Ascending aorta (tissue), 2 donors: ENCODE measurements around the gene KCTD19. TPM values are rescaled to one million over a fixed set of nuclear protein-coding genes. Genes with fewer than 3 reads are reported as not detected.

Experiments used
- DNase-seq, 2 donors: peaks; one replicate each; pipeline ENCODE4 v3.0.0-alpha.2; 2019; ENCODE audit warnings: low spot score in 2 of 2
- H3K27ac ChIP-seq, 2 donors: fragments of 200-600 bp; sonication (generic); one replicate each; pipeline ENCODE4 v1.5.1; 2016 to 2017; ENCODE audit warnings: mild to moderate bottlenecking in 1 of 2
- H3K27me3 ChIP-seq: fragments of 200-600 bp; sonication (generic); one replicate; pipeline ENCODE4 v1.5.1; 2017
- H3K36me3 ChIP-seq, 2 donors: fragments of 200-600 bp; sonication (generic); one replicate each; pipeline ENCODE4 v1.5.1; 2016
- H3K4me1 ChIP-seq, 2 donors: fragments of 200-600 bp; sonication (generic); one replicate each; pipeline ENCODE4 v1.5.1; 2016 to 2017; ENCODE audit warnings: mild to moderate bottlenecking in 1 of 2
- H3K4me3 ChIP-seq, 2 donors: fragments of 200-600 bp; sonication (generic); one replicate each; pipeline ENCODE4 v1.5.1; 2016 to 2017; ENCODE audit warnings: mild to moderate bottlenecking in 1 of 2
- H3K9me3 ChIP-seq, 2 donors: fragments of 200-600 bp; sonication (generic); one replicate each; pipeline ENCODE4 v1.5.1; 2016
- CTCF ChIP-seq, 3 experiments: fragments of 200-600 bp in 2 of 3; fragments of 450-650 bp in 1 of 3; sonication (generic) in 2 of 3; IDR thresholded peaks; one replicate each; pipeline ENCODE4 v1.5.1; 2016 to 2019; ENCODE audit warnings: antibody characterized with exemption in 3 of 3, mild to moderate bottlenecking in 1 of 3, moderate library complexity in 1 of 3
- intact Hi-C: fragments of 100-400 bp; cut with DNase I; formaldehyde crosslinking; loops from one replicate; pipeline ENCODE4 v1.15.1; 2023
- total RNA-seq: library from RNA; depleted of rRNA; stranded (reverse); fragments of >200 nt; gene quantifications from one replicate; pipeline ENCODE4 v1.1.0, GENCODE V29; 2016

Gene KCTD19
- total RNA-seq, 1 donor from 2014 or later, result not detected

GRCh38 chr16:67294938-67295361, 31.6 kb downstream of the KCTD19 start:
- Histone ChIP-seq H3K36me3 (no peaks in the 10 kb centered on the region), H3K4me3 (no peak overlapping the region), H3K4me1 (no peaks in the 10 kb centered on the region), H3K9me3 (no peaks in the 10 kb centered on the region), H3K27ac (no peak overlapping the region), H3K27me3 (no peaks in the 10 kb centered on the region)
- intact Hi-C loops, result no loop called here
- TF ChIP-seq CTCF (IDR thresholded peaks at IDR 0.05), result no peak
- no peak for DNase-seq

GRCh38 chr16:67294171-67294757, 32.3 kb downstream of the KCTD19 start:
- Histone ChIP-seq H3K4me1 (no peaks in the 10 kb centered on the region), H3K9me3 (no peaks in the 10 kb centered on the region), H3K27me3 (no peaks in the 10 kb centered on the region), H3K27ac (no peak overlapping the region), H3K36me3 (no peaks in the 10 kb centered on the region), H3K4me3 (no peak overlapping the region)
- no peak for TF ChIP-seq CTCF (IDR thresholded peaks at IDR 0.05)
- no peak for DNase-seq
- intact Hi-C loops, result no loop called here

- H3K9me3 ChIP-seq, result no peaks in the 10 kb centered on the region
- no peak for DNase-seq
These were observed 35.1 kb downstream of the KCTD19 start for GRCh38 chr16:67291461-67291860.

GRCh38 chr16:67287960-67288359, 38.6 kb downstream of the KCTD19 start:
- H3K36me3 ChIP-seq, result no peaks in the 10 kb centered on the region
- TF ChIP-seq CTCF (IDR thresholded peaks at IDR 0.05), result no peak
- intact Hi-C loops, result loop anchor here (10.0 kb wide), 1 partner anchor 107 kb away; the partner anchor contains the start of gene TPPP3

More at GRCh38 chr16:67291461-67291860, 35.1 kb downstream of the KCTD19 start:
- H3K4me1 ChIP-seq, result no peaks in the 10 kb centered on the region
- no peaks in the 10 kb centered on the region for H3K36me3 ChIP-seq
- intact Hi-C loops, result no loop called here
- H3K27ac ChIP-seq, result no peak overlapping the region
- no peak for TF ChIP-seq CTCF (IDR thresholded peaks at IDR 0.05)
- no peak overlapping the region for H3K4me3 ChIP-seq
- H3K27me3 ChIP-seq, result no peaks in the 10 kb centered on the region

GRCh38 chr16:67286441-67287235, 39.9 kb downstream of the KCTD19 start:
- H3K4me1 ChIP-seq, result no peaks in the 10 kb centered on the region
- no peak for DNase-seq
- H3K9me3 ChIP-seq, result no peaks in the 10 kb centered on the region
- H3K36me3 ChIP-seq, result no peaks in the 10 kb centered on the region
- no peak overlapping the region for H3K27ac ChIP-seq
- TF ChIP-seq CTCF (IDR thresholded peaks at IDR 0.05), result no peak
- intact Hi-C loops, result loop anchor here (10.0 kb wide), 1 partner anchor 108 kb away; the partner anchor contains the start of gene TPPP3
- H3K27me3 ChIP-seq, result no peaks in the 10 kb centered on the region
- H3K4me3 ChIP-seq, result no peak overlapping the region

More at GRCh38 chr16:67287960-67288359, 38.6 kb downstream of the KCTD19 start:
- no peaks in the 10 kb centered on the region for H3K27me3 ChIP-seq
- DNase-seq, result no peak
- no peaks in the 10 kb centered on the region for H3K9me3 ChIP-seq
- H3K4me3 ChIP-seq, result no peak overlapping the region
- no peak overlapping the region for H3K27ac ChIP-seq
- H3K4me1 ChIP-seq, result no peaks in the 10 kb centered on the region
